Measurements from ENCODE around the gene SPIB.

GRCh38 chr19:50466706-50467039, 47.9 kb downstream of the SPIB start:
- TF ChIP-seq, protein P1, sequence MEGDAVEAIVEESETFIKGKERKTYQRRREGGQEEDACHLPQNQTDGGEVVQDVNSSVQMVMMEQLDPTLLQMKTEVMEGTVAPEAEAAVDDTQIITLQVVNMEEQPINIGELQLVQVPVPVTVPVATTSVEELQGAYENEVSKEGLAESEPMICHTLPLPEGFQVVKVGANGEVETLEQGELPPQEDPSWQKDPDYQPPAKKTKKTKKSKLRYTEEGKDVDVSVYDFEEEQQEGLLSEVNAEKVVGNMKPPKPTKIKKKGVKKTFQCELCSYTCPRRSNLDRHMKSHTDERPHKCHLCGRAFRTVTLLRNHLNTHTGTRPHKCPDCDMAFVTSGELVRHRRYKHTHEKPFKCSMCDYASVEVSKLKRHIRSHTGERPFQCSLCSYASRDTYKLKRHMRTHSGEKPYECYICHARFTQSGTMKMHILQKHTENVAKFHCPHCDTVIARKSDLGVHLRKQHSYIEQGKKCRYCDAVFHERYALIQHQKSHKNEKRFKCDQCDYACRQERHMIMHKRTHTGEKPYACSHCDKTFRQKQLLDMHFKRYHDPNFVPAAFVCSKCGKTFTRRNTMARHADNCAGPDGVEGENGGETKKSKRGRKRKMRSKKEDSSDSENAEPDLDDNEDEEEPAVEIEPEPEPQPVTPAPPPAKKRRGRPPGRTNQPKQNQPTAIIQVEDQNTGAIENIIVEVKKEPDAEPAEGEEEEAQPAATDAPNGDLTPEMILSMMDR (conservative IDR thresholded peaks at IDR 0.05; ENCODE audit: low read length): no peak
- no peak for TF ChIP-seq EZH2phosphoT487 (IDR thresholded peaks at IDR 0.05; ENCODE audit: borderline replicate concordance)

Data from Loucy (cell line).